GM18873 (cell line): ENCODE results near the gene THSD4.

Source experiments
- ATAC-seq: cut with Tn5 transposase; IDR thresholded peaks from one replicate; pipeline ENCODE4 v1.9.1; 2021; ENCODE audit warnings: mild to moderate bottlenecking, moderate library complexity, moderate number of reproducible peaks; ENCODE audit not compliant: unreplicated experiment, low FRiP score

THSD4 gene

GRCh38 chr15:71180986-71181853 is 65.9 kb downstream of the THSD4 start:
- ATAC-seq, result no peak

GRCh38 chr15:71182522-71182921 is 67.3 kb downstream of the THSD4 start:
- ATAC-seq, result no peak

- no peak for ATAC-seq
These were observed 67.8 kb downstream of the THSD4 start for GRCh38 chr15:71183063-71183462.

- ATAC-seq, result no peak
These were observed 70.4 kb downstream of the THSD4 start for GRCh38 chr15:71185706-71186105.

- no peak for ATAC-seq
These were observed 71.0 kb downstream of the THSD4 start for GRCh38 chr15:71186267-71186666.

GRCh38 chr15:71187078-71187477 is 71.8 kb downstream of the THSD4 start:
- ATAC-seq, result no peak

- no peak for ATAC-seq
These were observed 72.3 kb downstream of the THSD4 start for GRCh38 chr15:71187526-71187925.

- ATAC-seq, result no peak
These were observed 74.4 kb downstream of the THSD4 start for GRCh38 chr15:71189718-71190117.

GRCh38 chr15:71191296-71191695 is 76.0 kb downstream of the THSD4 start:
- no peak for ATAC-seq

- no peak for ATAC-seq
These were observed 77.5 kb downstream of the THSD4 start for GRCh38 chr15:71192816-71193215.

GRCh38 chr15:71194286-71194685 is 79.0 kb downstream of the THSD4 start:
- no peak for ATAC-seq

- ATAC-seq, result no peak
These were observed 80.0 kb downstream of the THSD4 start for GRCh38 chr15:71195242-71195641.

GRCh38 chr15:71197620-71198019 is 82.3 kb downstream of the THSD4 start:
- no peak for ATAC-seq

- no peak for ATAC-seq
These were observed 83.6 kb downstream of the THSD4 start for GRCh38 chr15:71198846-71199245.

- ATAC-seq, result no peak
These were observed 84.4 kb downstream of the THSD4 start for GRCh38 chr15:71199384-71200351.

GRCh38 chr15:71201477-71201876 is 86.2 kb downstream of the THSD4 start:
- no peak for ATAC-seq

GRCh38 chr15:71202712-71203111 is 87.4 kb downstream of the THSD4 start:
- ATAC-seq, result no peak

GRCh38 chr15:71203586-71204474 is 88.6 kb downstream of the THSD4 start:
- ATAC-seq, result no peak

GRCh38 chr15:71207141-71207540 is 91.9 kb downstream of the THSD4 start:
- ATAC-seq, result no peak

- ATAC-seq, result no peak
These were observed 96.9 kb downstream of the THSD4 start for GRCh38 chr15:71212146-71212545.
